ENCODE measurements around the gene FGD1.
A peak's percentile ranks its signal among the peaks of the same experiment; 100 is the strongest.

GRCh38 chrX:54439960-54440871, 55.8 kb downstream of the FGD1 start, which contains the start of gene TSR2:
- TF ChIP-seq CTCF (IDR thresholded peaks at IDR 0.05 in 8 of 11, conservative IDR thresholded peaks at IDR 0.05 in 3 of 11) (no peak), POLR2AphosphoS5 (IDR thresholded peaks at IDR 0.05) (peak; percentile 88 to 91 (median 89)), POLR2A (IDR thresholded peaks at IDR 0.05) (no peak)

Measured in spleen (tissue), 7 donors.